CD4-positive, alpha-beta T cell treated with Interleukin-4 for 4 hours (primary cell): ENCODE measurements around the gene TRPC6.
"Not testable (repeated sequence)": the region's sequence is repeated elsewhere in the genome, so short reads cannot be mapped to it uniquely, and the experiment has no call there.

ENCODE experiments used
- DNase-seq: peaks from one replicate; pipeline ENCODE4 v3.0.0-alpha.2; 2020

The TRPC6 gene

GRCh38 chr11:101516546-101516945, 67.3 kb downstream of the TRPC6 start:
- no peak for DNase-seq

- no peak for DNase-seq
These were observed 72.7 kb downstream of the TRPC6 start for GRCh38 chr11:101511065-101511464.

GRCh38 chr11:101510591-101510990, 73.2 kb downstream of the TRPC6 start:
- DNase-seq: no peak

GRCh38 chr11:101509922-101510321, 73.9 kb downstream of the TRPC6 start:
- DNase-seq: no peak

GRCh38 chr11:101508370-101508769, 75.4 kb downstream of the TRPC6 start:
- no peak for DNase-seq

- DNase-seq: no peak
These were observed 84.9 kb downstream of the TRPC6 start for GRCh38 chr11:101498891-101499290.

- no peak for DNase-seq
These were observed 86.5 kb downstream of the TRPC6 start for GRCh38 chr11:101497291-101497690.

GRCh38 chr11:101487775-101488174, 96.0 kb downstream of the TRPC6 start:
- DNase-seq: no peak

- no peak for DNase-seq
These were observed 101.2 kb downstream of the TRPC6 start for GRCh38 chr11:101482556-101483124.

- DNase-seq: no peak
These were observed 105.0 kb downstream of the TRPC6 start for GRCh38 chr11:101478587-101479369.

GRCh38 chr11:101477926-101478325, 105.9 kb downstream of the TRPC6 start:
- no peak for DNase-seq

- no peak for DNase-seq
These were observed 107.6 kb downstream of the TRPC6 start for GRCh38 chr11:101476191-101476590.

GRCh38 chr11:101475699-101476098, 108.1 kb downstream of the TRPC6 start:
- no peak for DNase-seq

GRCh38 chr11:101474666-101475065, 109.1 kb downstream of the TRPC6 start:
- DNase-seq: no peak

GRCh38 chr11:101470881-101471520, 112.8 kb downstream of the TRPC6 start:
- no peak for DNase-seq

- no peak for DNase-seq
These were observed 113.4 kb downstream of the TRPC6 start for GRCh38 chr11:101470419-101470818.

- no peak for DNase-seq
These were observed 117.5 kb downstream of the TRPC6 start for GRCh38 chr11:101466352-101466751.

GRCh38 chr11:101464388-101464787, 119.4 kb downstream of the TRPC6 start:
- DNase-seq: not testable (repeated sequence)

- no peak for DNase-seq
These were observed 124.8 kb downstream of the TRPC6 start for GRCh38 chr11:101459020-101459419.

- no peak for DNase-seq
These were observed 125.6 kb downstream of the TRPC6 start for GRCh38 chr11:101458161-101458560.

- DNase-seq: no peak
These were observed 127.0 kb downstream of the TRPC6 start for GRCh38 chr11:101456812-101457211.

GRCh38 chr11:101453682-101454081, 130.1 kb downstream of the TRPC6 start:
- no peak for DNase-seq

- DNase-seq: no peak
These were observed 134.8 kb downstream of the TRPC6 start for GRCh38 chr11:101448881-101449442.

GRCh38 chr11:101446726-101447125, 137.1 kb downstream of the TRPC6 start:
- no peak for DNase-seq
